Loucy (cell line): ENCODE data around the gene MED10.

Source experiments
- CTCF ChIP-seq: fragments of 200-600 bp; sonication (generic); conservative IDR thresholded peaks from 2 replicates; pipeline ENCODE4 v1.5.1; 2014; ENCODE audit warnings: mild to moderate bottlenecking, antibody characterized with exemption, low read length
- EZH2phosphoT487 ChIP-seq: fragments of 200-600 bp; IDR thresholded peaks from 2 replicates; pipeline ENCODE4 v1.6.1; 2018; ENCODE audit warnings: antibody characterized with exemption, mild to moderate bottlenecking, moderate library complexity, borderline replicate concordance

GRCh38 chr5:6376974-6377520 lies 1.3 kb downstream of the MED10 start:
- no peak for TF ChIP-seq CTCF
- no peak for TF ChIP-seq EZH2phosphoT487
